ENCODE results near the gene JAZF1. TPM values are rescaled to one million over a fixed set of nuclear protein-coding genes. Genes with fewer than 3 reads are reported as not detected.

JAZF1 gene
- total RNA-seq, 1 experiment from 2014 or later, result 9.1 TPM

GRCh38 chr7:27866828-27867672 is 313.5 kb downstream of the JAZF1 start:
- WGBS (ENCODE audit: extremely low coverage, insufficient read length, low lambda C conversion rate), result no CpG with 5 or more reads among the region's 17 CpGs
- H3K79me2 ChIP-seq (ENCODE audit: insufficient read depth, low read length), result no peaks in the 10 kb centered on the region
- H2AFZ ChIP-seq (ENCODE audit: low read length), result no peak overlapping the region
- H3K27ac ChIP-seq (ENCODE audit: insufficient read length, low read depth, low read length), result no peak overlapping the region
- no peaks in the 10 kb centered on the region; a peak in 1 of 7 replicates for H3K36me3 Mint-ChIP-seq (ENCODE audit: insufficient read depth in 1 of 3, low read depth in 3 of 3)
- H3K27me3 Mint-ChIP-seq (ENCODE audit: low read depth), result no peaks in the 10 kb centered on the region
- H4K20me1 ChIP-seq (ENCODE audit: control insufficient read depth, insufficient read depth, insufficient read length), result no peaks in the 10 kb centered on the region
- peaks cover 28 to 29% of the 10 kb centered on the region in 2 experiments for H3K4me1 Mint-ChIP-seq
- H3K79me1 ChIP-seq (ENCODE audit: insufficient read depth, low read depth, low read length, poor library complexity, severe bottlenecking), result no peaks in the 10 kb centered on the region
- no peak overlapping the region for H3K4ac ChIP-seq (ENCODE audit: low read depth, low read length)
- H3K27me3 ChIP-seq (ENCODE audit: insufficient read depth, low read length), result no peaks in the 10 kb centered on the region
- H3K9me3 ChIP-seq (ENCODE audit: control insufficient read depth, low read depth, low read length), result no peaks in the 10 kb centered on the region
- H3K56ac ChIP-seq (ENCODE audit: insufficient read length, low read depth, low read length), result no peak overlapping the region
- H3K4me3 Mint-ChIP-seq, result no peak overlapping the region
- no peak overlapping the region for H3K18ac ChIP-seq (ENCODE audit: insufficient read length, low read depth, low read length)
- H3K4me2 ChIP-seq (ENCODE audit: insufficient read depth, insufficient read length, low read length), result no peak overlapping the region
- no peak overlapping the region for H3K9ac ChIP-seq (ENCODE audit: extremely low read depth, insufficient read length, low read length)
- H2BK15ac ChIP-seq (ENCODE audit: low read depth, low read length), result no peak overlapping the region
- no peak overlapping the region for H2AK5ac ChIP-seq (ENCODE audit: insufficient read length, low read length)
- no peak overlapping the region for H2BK120ac ChIP-seq (ENCODE audit: low read depth, low read length, poor library complexity, severe bottlenecking)
- no peak overlapping the region for H4K91ac ChIP-seq (ENCODE audit: insufficient read length, low read depth, low read length)
- H3K23ac ChIP-seq (ENCODE audit: insufficient read length, low read depth, low read length), result no peak overlapping the region
- no peak for DNase-seq
- H4K5ac ChIP-seq (ENCODE audit: insufficient read length, low read depth, low read length), result no peak overlapping the region
- H2BK12ac ChIP-seq (ENCODE audit: insufficient read length, low read depth, low read length), result no peak overlapping the region
- 0 out of 7 replicates have a peak overlapping the region, but pooled peaks of 1 of the 3 experiments have one; percentile 24 for H3K27ac Mint-ChIP-seq
- H3K9me3 Mint-ChIP-seq, result no peaks in the 10 kb centered on the region
- no peak for TF ChIP-seq CTCF (conservative IDR thresholded peaks at IDR 0.05)
- no peak overlapping the region for H2BK5ac ChIP-seq (ENCODE audit: insufficient read length, low read length)
- no peak overlapping the region for H3T11ph ChIP-seq (ENCODE audit: low read length)
- H3K14ac ChIP-seq (ENCODE audit: insufficient read depth, low read length), result no peak overlapping the region
- no peak overlapping the region for H4K8ac ChIP-seq (replicated peaks; ENCODE audit: insufficient read length, low read depth, low read length)
- H3K23me2 ChIP-seq (ENCODE audit: insufficient read length, low read depth, low read length, poor library complexity, severe bottlenecking), result no peaks in the 10 kb centered on the region
- 0 out of 2 replicates have a peak, but pooled peaks cover 4% of the 10 kb centered on the region for H3K4me1 ChIP-seq (ENCODE audit: insufficient read depth, low read length)
- H2BK20ac ChIP-seq (ENCODE audit: low read depth, low read length, poor library complexity, severe bottlenecking), result no peak overlapping the region
